ENCODE results near the gene ATXN2. TPM values are rescaled to one million over a fixed set of nuclear protein-coding genes. Genes with fewer than 3 reads are reported as not detected.
"Not testable (repeated sequence)": the region's sequence is repeated elsewhere in the genome, so short reads cannot be mapped to it uniquely, and the experiment has no call there.

The ATXN2 gene
- total RNA-seq, 1 experiment from 2014 or later: 78.5 TPM

DNA sequence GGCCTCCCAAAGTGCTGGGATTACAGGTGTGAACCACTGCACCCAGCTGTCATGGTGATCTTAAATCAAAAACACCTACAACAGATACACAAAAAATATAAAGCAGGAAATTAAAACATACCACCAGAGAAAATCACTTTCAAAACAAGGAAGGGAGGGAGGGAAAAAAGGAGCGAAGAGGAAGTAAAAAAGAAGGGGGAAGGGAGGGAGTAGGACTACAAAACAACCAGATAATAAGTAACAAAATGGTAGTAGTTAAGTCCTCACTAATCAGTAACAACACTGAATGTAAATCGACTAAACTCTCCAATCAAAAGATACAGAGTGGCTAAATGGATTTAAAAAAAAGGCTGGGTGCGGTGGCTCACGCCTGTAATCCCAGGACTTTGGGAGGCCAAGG, 104.4 kb downstream of the ATXN2 start:
- intact Hi-C loops (cut with micrococcal nuclease; ENCODE audit: unreplicated experiment): no loop called here
- ChIA-PET POLR2A (no interaction called here), CTCF (no interaction called here)
- no peaks in the 10 kb centered on the region for H3K27me3 ChIP-seq (replicated peaks; ENCODE audit: control insufficient read depth, insufficient read depth, low read length)
- Mint-ChIP-seq H3K4me1 (ENCODE audit: low read depth, unreplicated experiment) (no peaks in the 10 kb centered on the region), H3K36me3 (ENCODE audit: insufficient read depth, unreplicated experiment) (peaks cover 84% of the 10 kb centered on the region), H3K27ac (ENCODE audit: unreplicated experiment) (no peak overlapping the region), H3K27me3 (ENCODE audit: insufficient read depth, unreplicated experiment) (no peaks in the 10 kb centered on the region), H3K9me3 (ENCODE audit: unreplicated experiment) (no peaks in the 10 kb centered on the region), H3K4me3 (ENCODE audit: unreplicated experiment) (no peak overlapping the region)
- H3K36me3 ChIP-seq (ENCODE audit: control insufficient read depth, insufficient read depth, low read length): no peaks in the 10 kb centered on the region
- no peak for DNase-seq
- no peaks in the 10 kb centered on the region for H3K4me1 ChIP-seq
- no peak overlapping the region for H3K4me3 ChIP-seq (ENCODE audit: low read depth, low read length)
- peaks cover 4% of the 10 kb centered on the region; the same call in 1 of the 2 replicates for H3K9me3 ChIP-seq
- no TSS peak for BruUV-seq (replicated peaks)
- TF ChIP-seq, protein P1, sequence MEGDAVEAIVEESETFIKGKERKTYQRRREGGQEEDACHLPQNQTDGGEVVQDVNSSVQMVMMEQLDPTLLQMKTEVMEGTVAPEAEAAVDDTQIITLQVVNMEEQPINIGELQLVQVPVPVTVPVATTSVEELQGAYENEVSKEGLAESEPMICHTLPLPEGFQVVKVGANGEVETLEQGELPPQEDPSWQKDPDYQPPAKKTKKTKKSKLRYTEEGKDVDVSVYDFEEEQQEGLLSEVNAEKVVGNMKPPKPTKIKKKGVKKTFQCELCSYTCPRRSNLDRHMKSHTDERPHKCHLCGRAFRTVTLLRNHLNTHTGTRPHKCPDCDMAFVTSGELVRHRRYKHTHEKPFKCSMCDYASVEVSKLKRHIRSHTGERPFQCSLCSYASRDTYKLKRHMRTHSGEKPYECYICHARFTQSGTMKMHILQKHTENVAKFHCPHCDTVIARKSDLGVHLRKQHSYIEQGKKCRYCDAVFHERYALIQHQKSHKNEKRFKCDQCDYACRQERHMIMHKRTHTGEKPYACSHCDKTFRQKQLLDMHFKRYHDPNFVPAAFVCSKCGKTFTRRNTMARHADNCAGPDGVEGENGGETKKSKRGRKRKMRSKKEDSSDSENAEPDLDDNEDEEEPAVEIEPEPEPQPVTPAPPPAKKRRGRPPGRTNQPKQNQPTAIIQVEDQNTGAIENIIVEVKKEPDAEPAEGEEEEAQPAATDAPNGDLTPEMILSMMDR (IDR thresholded peaks at IDR 0.05; ENCODE audit: insufficient read depth in 1 of 2, low read depth in 1 of 2, low read length in 1 of 2, severe bottlenecking in 1 of 2, unreplicated experiment in 1 of 2): no peak

DNA sequence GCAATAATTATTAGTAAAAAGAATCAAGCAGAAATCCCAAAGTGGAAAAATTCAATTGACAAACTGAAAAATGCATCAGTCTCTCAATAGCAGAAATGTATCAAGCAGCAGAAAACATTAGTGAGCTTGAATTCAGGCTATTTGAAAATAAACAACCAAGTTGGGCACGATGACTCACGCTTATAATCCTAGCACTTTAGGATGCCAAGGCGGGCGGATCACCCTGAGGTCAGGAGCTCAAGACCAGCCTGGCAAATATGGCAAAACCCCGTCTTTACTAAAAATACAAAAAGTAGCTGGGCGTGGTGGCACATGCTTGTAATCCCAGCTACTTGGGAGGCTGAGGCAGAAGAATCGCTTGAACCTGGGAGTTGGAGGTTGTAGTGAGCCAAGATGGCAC, 106.1 kb downstream of the ATXN2 start:
- H3K4me3 Mint-ChIP-seq (ENCODE audit: unreplicated experiment); H3K9me3 ChIP-seq; H3K9me3 Mint-ChIP-seq (ENCODE audit: unreplicated experiment); POLR2A ChIA-PET; H3K27ac Mint-ChIP-seq (ENCODE audit: unreplicated experiment); DNase-seq; H3K27me3 ChIP-seq (replicated peaks; ENCODE audit: control insufficient read depth, insufficient read depth, low read length); H3K4me1 ChIP-seq; BruUV-seq (replicated peaks); intact Hi-C loops (cut with micrococcal nuclease; ENCODE audit: unreplicated experiment); H3K36me3 ChIP-seq (ENCODE audit: control insufficient read depth, insufficient read depth, low read length); H3K27me3 Mint-ChIP-seq (ENCODE audit: insufficient read depth, unreplicated experiment); H3K4me3 ChIP-seq (ENCODE audit: low read depth, low read length); H3K4me1 Mint-ChIP-seq (ENCODE audit: low read depth, unreplicated experiment): not testable (repeated sequence)
- CTCF ChIA-PET: interaction anchor here (0.6 kb wide), 1 partner anchor 30 kb away, joined by 4 read pairs; no protein-coding TSS in a partner anchor
- H3K36me3 Mint-ChIP-seq (ENCODE audit: insufficient read depth, unreplicated experiment): peaks cover 81% of the 10 kb centered on the region

DNA sequence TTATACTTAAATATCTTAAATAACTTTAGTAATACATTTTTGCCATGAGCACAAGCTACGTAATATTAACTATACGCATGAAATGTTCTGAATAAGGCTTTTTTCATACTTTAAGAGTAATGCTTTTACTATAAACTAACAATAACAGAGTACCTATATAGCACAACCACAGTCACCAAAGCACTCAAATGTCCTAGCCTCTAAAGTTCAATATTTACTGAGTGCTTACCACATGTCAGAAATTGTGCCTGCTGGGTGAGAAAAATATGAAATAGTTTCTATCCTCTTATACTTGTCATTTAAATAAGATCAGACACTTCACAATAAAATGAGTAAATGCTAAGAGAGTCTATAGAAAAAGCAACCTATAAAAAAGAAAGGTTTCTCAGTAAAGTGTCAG, 110.3 kb downstream of the ATXN2 start:
- no peak for DNase-seq
- Histone ChIP-seq H3K27me3 (replicated peaks; ENCODE audit: control insufficient read depth, insufficient read depth, low read length) (no peaks in the 10 kb centered on the region), H3K4me1 (0 out of 2 replicates have a peak, but pooled peaks cover 4% of the 10 kb centered on the region), H3K4me3 (ENCODE audit: low read depth, low read length) (no peak overlapping the region), H3K9me3 (no peaks in the 10 kb centered on the region), H3K36me3 (ENCODE audit: control insufficient read depth, insufficient read depth, low read length) (no peaks in the 10 kb centered on the region)
- H3K36me3 Mint-ChIP-seq (ENCODE audit: insufficient read depth, unreplicated experiment): peaks cover 74% of the 10 kb centered on the region
- TF ChIP-seq, protein P1 (IDR thresholded peaks at IDR 0.05; ENCODE audit: insufficient read depth in 1 of 2, low read depth in 1 of 2, low read length in 1 of 2, severe bottlenecking in 1 of 2, unreplicated experiment in 1 of 2): no peak
- ChIA-PET POLR2A (no interaction called here), CTCF (no interaction called here)
- no TSS peak for BruUV-seq (replicated peaks)
- no peaks in the 10 kb centered on the region for H3K9me3 Mint-ChIP-seq (ENCODE audit: unreplicated experiment)
- H3K27ac Mint-ChIP-seq (ENCODE audit: unreplicated experiment): no peak overlapping the region
- peaks cover 7% of the 10 kb centered on the region for H3K4me1 Mint-ChIP-seq (ENCODE audit: low read depth, unreplicated experiment)
- H3K27me3 Mint-ChIP-seq (ENCODE audit: insufficient read depth, unreplicated experiment): no peaks in the 10 kb centered on the region
- intact Hi-C loops (cut with micrococcal nuclease; ENCODE audit: unreplicated experiment): no loop called here
- H3K4me3 Mint-ChIP-seq (ENCODE audit: unreplicated experiment): no peak overlapping the region

DNA sequence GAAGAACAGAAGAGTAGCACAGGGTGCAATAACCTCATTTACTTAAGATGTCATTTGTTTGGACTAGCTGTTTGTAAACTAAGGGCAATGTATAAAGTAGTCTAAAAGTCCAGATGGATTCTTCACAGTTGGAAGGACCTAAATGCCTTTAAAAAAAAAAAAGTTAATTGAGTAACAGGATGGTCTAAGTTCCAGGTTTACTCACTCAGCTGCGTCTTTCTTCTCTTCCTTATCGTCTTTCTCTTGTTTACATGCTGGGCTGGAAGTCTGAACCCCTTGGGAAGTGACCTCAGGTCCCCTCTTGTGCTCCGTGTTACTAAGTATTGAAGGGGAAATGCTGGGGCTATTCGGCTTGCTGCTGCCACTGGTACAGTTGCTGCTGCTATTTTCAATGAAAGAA, 110.8 kb downstream of the ATXN2 start:
- no peaks in the 10 kb centered on the region for H3K9me3 ChIP-seq
- Mint-ChIP-seq H3K27me3 (ENCODE audit: insufficient read depth, unreplicated experiment) (no peaks in the 10 kb centered on the region), H3K36me3 (ENCODE audit: insufficient read depth, unreplicated experiment) (peaks cover 76% of the 10 kb centered on the region), H3K9me3 (ENCODE audit: unreplicated experiment) (no peaks in the 10 kb centered on the region), H3K4me1 (ENCODE audit: low read depth, unreplicated experiment) (peaks cover 7% of the 10 kb centered on the region), H3K27ac (ENCODE audit: unreplicated experiment) (no peak overlapping the region), H3K4me3 (ENCODE audit: unreplicated experiment) (no peak overlapping the region)
- ChIA-PET POLR2A (no interaction called here), CTCF (no interaction called here)
- TF ChIP-seq, protein P1 (IDR thresholded peaks at IDR 0.05; ENCODE audit: insufficient read depth in 1 of 2, low read depth in 1 of 2, low read length in 1 of 2, severe bottlenecking in 1 of 2, unreplicated experiment in 1 of 2): no peak
- intact Hi-C loops (cut with micrococcal nuclease; ENCODE audit: unreplicated experiment): no loop called here
- no peaks in the 10 kb centered on the region for H3K27me3 ChIP-seq (replicated peaks; ENCODE audit: control insufficient read depth, insufficient read depth, low read length)
- H3K4me1 ChIP-seq: 0 out of 2 replicates have a peak, but pooled peaks cover 4% of the 10 kb centered on the region
- no peaks in the 10 kb centered on the region for H3K36me3 ChIP-seq (ENCODE audit: control insufficient read depth, insufficient read depth, low read length)
- no peak overlapping the region for H3K4me3 ChIP-seq (ENCODE audit: low read depth, low read length)
- no peak for DNase-seq
- no TSS peak for BruUV-seq (replicated peaks)
